ENCODE results near the gene SUSD3. TPM values are rescaled to one million over a fixed set of nuclear protein-coding genes. Genes with fewer than 3 reads are reported as not detected.

The SUSD3 gene
- total and polyA plus RNA-seq, 10 of the 15 experiments (the other 5 are each of a cell fraction or from before 2014, with no cell fraction given): 2.5 to 92.0 (median 31.1) TPM

GRCh38 chr9:93030642-93031628 lies 27.6 kb upstream of the SUSD3 start:
- intact Hi-C loops (cut with micrococcal nuclease; ENCODE audit: unreplicated experiment) (no loop called here), in situ Hi-C loops (cut with MboI) (no loop called here)
- whole genome bisulfite sequencing (ENCODE audit: insufficient coverage, insufficient replicate concordance, low lambda C conversion rate, missing lambda C conversion rate): 84% methylated on average over 9 of the region's 9 CpGs
- ATAC-seq (no peak), FAIRE-seq (no peak), DNase-seq (ENCODE audit: low read depth, low spot score) (no peak)
- Histone ChIP-seq H3K79me2 (ENCODE audit: control insufficient read depth, insufficient read depth, low read length) (no peaks in the 10 kb centered on the region), H3K4me3 (no peak overlapping the region), H3K36me3 (ENCODE audit: control insufficient read depth in 2 of 2, insufficient read depth in 2 of 2, low read length in 1 of 2) (peaks cover 0 to 8% of the 10 kb centered on the region in 2 experiments), H3K27me3 (replicated peaks in 1 of 2; ENCODE audit: control insufficient read depth in 2 of 2, insufficient read depth in 2 of 2, low read length in 1 of 2) (no peaks in the 10 kb centered on the region), H3K4me2 (ENCODE audit: control insufficient read depth, insufficient read depth) (no peak overlapping the region), H3K9me3 (replicated peaks; ENCODE audit: control insufficient read depth, insufficient read depth, low read length) (no peaks in the 10 kb centered on the region), H4K20me1 (ENCODE audit: control insufficient read depth, insufficient read depth) (no peaks in the 10 kb centered on the region), H3K27ac (ENCODE audit: control insufficient read depth, insufficient read depth) (no peak overlapping the region), H3K4me1 (ENCODE audit: control insufficient read depth, insufficient read depth, low read length) (peaks cover 20% of the 10 kb centered on the region), H2AFZ (ENCODE audit: control insufficient read depth, low read depth, low read length) (no peak overlapping the region), H3K9ac (ENCODE audit: control insufficient read depth, insufficient read depth, low read length) (no peak overlapping the region)
- ChIA-PET SMC1A (ENCODE audit: uncharacterized antibody, unreplicated experiment) (interaction anchor here (0.9 to 1.0 kb wide), 2 partner anchors 28 to 78 kb away, joined by 3 read pairs; no protein-coding TSS in a partner anchor), RAD21 (ENCODE audit: unreplicated experiment) (interaction anchor here (0.9 kb wide), 2 partner anchors 23 to 29 kb away, joined by 3 read pairs; no protein-coding TSS in a partner anchor), POLR2A (no interaction called here), CTCF (interaction anchor here (1.0 to 2.8 kb wide), 5 partner anchors 21 to 77 kb away, joined by 3 to 15 read pairs (median 3); no protein-coding TSS in a partner anchor)
- no peak for TF ChIP-seq TCF7 (IDR thresholded peaks at IDR 0.05; ENCODE audit: borderline replicate concordance)
- TF ChIP-seq ZNF384 (IDR thresholded peaks at IDR 0.05; ENCODE audit: borderline replicate concordance, low read depth, low read length): no peak
- no peak for TF ChIP-seq BCLAF1 (IDR thresholded peaks at IDR 0.05)
- no peak for TF ChIP-seq MLLT1 (IDR thresholded peaks at IDR 0.05)
- TF ChIP-seq CHD1 (IDR thresholded peaks at IDR 0.05; ENCODE audit: low read depth, low read length): no peak
- TF ChIP-seq FOS (IDR thresholded peaks at IDR 0.05; ENCODE audit: borderline replicate concordance, extremely low read depth, insufficient read length): no peak
- TF ChIP-seq SIX5 (IDR thresholded peaks at IDR 0.05; ENCODE audit: low read depth, low read length, severe bottlenecking): no peak
- no peak for TF ChIP-seq IKZF1 (conservative IDR thresholded peaks at IDR 0.05)
- TSS peak; percentile 59 for BruUV-seq (replicated peaks)
